CD4-positive, alpha-beta T cell (primary cell): Measurements from ENCODE around the gene CMC1. TPM values are rescaled to one million over a fixed set of nuclear protein-coding genes. Genes with fewer than 3 reads are reported as not detected.
A peak's percentile ranks its signal among the peaks of the same experiment; 100 is the strongest.

ENCODE experiments used
- ATAC-seq: fragments of 200-7000 bp; cut with Tn5 transposase; one replicate; pipeline ENCODE4 v1.10.0; 2022; ENCODE audit warnings: mild to moderate bottlenecking; ENCODE audit not compliant: poor library complexity
- CTCF ChIA-PET: fragments of 350-600 bp; sonication (Branson Sonifier 250); formaldehyde crosslinking; loops from one replicate; lab custom pipeline; 2021; ENCODE audit warnings: antibody characterized with exemption, inconsistent platforms; lab: Charles Lee
- POLR2A ChIA-PET: fragments of 350-600 bp; sonication (Branson Sonifier 250); formaldehyde crosslinking; loops from one replicate; lab custom pipeline; 2021; ENCODE audit warnings: antibody characterized with exemption, inconsistent platforms; lab: Charles Lee
- DNase-seq, 14 experiments: peaks; one replicate each; pipeline ENCODE4 v3.0.0-alpha.2; 2013 to 2020; ENCODE audit warnings: mixed read lengths in 2 of 14
- H3K27ac ChIP-seq, 2 donors: one replicate each; pipeline versions ENCODE4 v1.5.1 to v1.7.0; 2013; ENCODE audit warnings: low read length in 2 of 2, low read depth in 1 of 2, mild to moderate bottlenecking in 1 of 2
- H3K27me3 ChIP-seq, 2 experiments: 1 replicate in 1 of 2; 2 replicates in 1 of 2; pipeline versions ENCODE4 v1.6.1 to v1.7.0; 2013; ENCODE audit warnings: low read length in 2 of 2, control low read depth in 1 of 2, mild to moderate bottlenecking in 1 of 2, moderate library complexity in 1 of 2; ENCODE audit not compliant: insufficient read depth in 2 of 2, control insufficient read depth in 1 of 2
- H3K36me3 ChIP-seq: one replicate; pipeline ENCODE4 v1.6.1; 2013; ENCODE audit warnings: low read length, control low read depth; ENCODE audit not compliant: insufficient read depth
- H3K4me1 ChIP-seq: one replicate; pipeline ENCODE4 v1.6.1; 2013; ENCODE audit warnings: low read length, control low read depth; ENCODE audit not compliant: insufficient read depth
- H3K4me3 ChIP-seq: one replicate; pipeline ENCODE4 v1.5.1; 2013; ENCODE audit warnings: mild to moderate bottlenecking, low read length, moderate library complexity
- H3K9me3 ChIP-seq, 2 experiments: 1 replicate in 1 of 2; 2 replicates in 1 of 2; pipeline versions ENCODE4 v1.6.1 to v1.7.0; 2013; ENCODE audit warnings: low read length in 2 of 2, mild to moderate bottlenecking in 2 of 2, control low read depth in 1 of 2, moderate library complexity in 1 of 2; ENCODE audit not compliant: control insufficient read depth in 1 of 2, insufficient read depth in 1 of 2
- H3K27ac Mint-ChIP-seq: one replicate; pipeline ENCODE4 v1.8.0; 2020; ENCODE audit warnings: mixed read lengths
- H3K27me3 Mint-ChIP-seq: one replicate; pipeline ENCODE4 v1.8.0; 2021; ENCODE audit warnings: mixed read lengths
- H3K36me3 Mint-ChIP-seq: one replicate; pipeline ENCODE4 v1.8.0; 2021; ENCODE audit warnings: low read depth, mixed read lengths
- H3K4me1 Mint-ChIP-seq: one replicate; pipeline ENCODE4 v1.8.0; 2021; ENCODE audit warnings: low read depth, mixed read lengths
- H3K4me3 Mint-ChIP-seq: one replicate; pipeline ENCODE4 v1.8.0; 2020; ENCODE audit warnings: mild to moderate bottlenecking, mixed read lengths
- H3K9me3 Mint-ChIP-seq: one replicate; pipeline ENCODE4 v1.8.0; 2020; ENCODE audit warnings: mixed read lengths
- intact Hi-C, 2 experiments: fragments of 100-400 bp; cut with DNase I in 1 of 2; cut with micrococcal nuclease in 1 of 2; formaldehyde crosslinking; loops; one replicate each; pipeline versions ENCODE4 v1.15.1 to v1.9.0; 2023 to 2025; cut with DNase I, micrococcal nuclease
- total RNA-seq, 174 experiments: library from RNA in 2 of 174; stranded (reverse) in 2 of 174; gene quantifications; one replicate each; pipeline ENCODE4 v1.2.3 and lab custom pipeline; 2021 to 2026
- TF ChIP-seq, protein P1 (sequence below): fragments of 200-600 bp; IDR thresholded peaks from one replicate; pipeline ENCODE4 v1.8.0; 2022; ENCODE audit warnings: antibody characterized with exemption, mild to moderate bottlenecking

Gene CMC1
- total RNA-seq, 2 experiments from 2014 or later: 5.0 to 6.6 TPM

DNA sequence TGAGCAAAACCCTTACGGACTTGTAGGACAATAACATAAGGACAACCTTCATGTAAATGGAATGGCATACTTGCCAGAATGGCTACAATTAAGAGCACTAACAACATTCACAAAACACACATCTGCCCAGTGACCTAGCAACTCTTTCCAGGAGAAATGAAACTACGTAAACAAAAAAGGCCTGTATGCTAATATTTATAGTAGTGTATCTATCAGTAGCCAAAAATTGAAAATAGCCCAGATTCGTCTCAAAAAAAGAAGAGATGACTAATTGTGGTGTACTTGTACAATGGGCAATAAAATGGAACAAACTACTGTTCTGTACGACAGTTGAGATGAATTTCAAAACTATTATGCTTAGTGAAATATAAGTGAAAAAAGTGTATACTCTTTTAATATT lies 38.4 kb downstream of the CMC1 start:
- Mint-ChIP-seq H3K27ac (no peak overlapping the region), H3K9me3 (no peaks in the 10 kb centered on the region), H3K27me3 (no peaks in the 10 kb centered on the region), H3K4me1 (peaks cover 6% of the 10 kb centered on the region), H3K36me3 (peaks cover 21% of the 10 kb centered on the region), H3K4me3 (no peak overlapping the region)
- intact Hi-C loops: no loop called here
- ATAC-seq (no peak), DNase-seq (no peak)
- ChIA-PET POLR2A (no interaction called here), CTCF (interaction anchor here (1.1 kb wide), 1 partner anchor 12 kb away, joined by 3 read pairs; no protein-coding TSS in a partner anchor)
- Histone ChIP-seq H3K27me3 (no peaks in the 10 kb centered on the region), H3K9me3 (no peaks in the 10 kb centered on the region), H3K27ac (no peak overlapping the region), H3K4me3 (no peak overlapping the region), H3K36me3 (peaks cover 5% of the 10 kb centered on the region), H3K4me1 (no peaks in the 10 kb centered on the region)
- TF ChIP-seq, protein P1, sequence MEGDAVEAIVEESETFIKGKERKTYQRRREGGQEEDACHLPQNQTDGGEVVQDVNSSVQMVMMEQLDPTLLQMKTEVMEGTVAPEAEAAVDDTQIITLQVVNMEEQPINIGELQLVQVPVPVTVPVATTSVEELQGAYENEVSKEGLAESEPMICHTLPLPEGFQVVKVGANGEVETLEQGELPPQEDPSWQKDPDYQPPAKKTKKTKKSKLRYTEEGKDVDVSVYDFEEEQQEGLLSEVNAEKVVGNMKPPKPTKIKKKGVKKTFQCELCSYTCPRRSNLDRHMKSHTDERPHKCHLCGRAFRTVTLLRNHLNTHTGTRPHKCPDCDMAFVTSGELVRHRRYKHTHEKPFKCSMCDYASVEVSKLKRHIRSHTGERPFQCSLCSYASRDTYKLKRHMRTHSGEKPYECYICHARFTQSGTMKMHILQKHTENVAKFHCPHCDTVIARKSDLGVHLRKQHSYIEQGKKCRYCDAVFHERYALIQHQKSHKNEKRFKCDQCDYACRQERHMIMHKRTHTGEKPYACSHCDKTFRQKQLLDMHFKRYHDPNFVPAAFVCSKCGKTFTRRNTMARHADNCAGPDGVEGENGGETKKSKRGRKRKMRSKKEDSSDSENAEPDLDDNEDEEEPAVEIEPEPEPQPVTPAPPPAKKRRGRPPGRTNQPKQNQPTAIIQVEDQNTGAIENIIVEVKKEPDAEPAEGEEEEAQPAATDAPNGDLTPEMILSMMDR: no peak

DNA sequence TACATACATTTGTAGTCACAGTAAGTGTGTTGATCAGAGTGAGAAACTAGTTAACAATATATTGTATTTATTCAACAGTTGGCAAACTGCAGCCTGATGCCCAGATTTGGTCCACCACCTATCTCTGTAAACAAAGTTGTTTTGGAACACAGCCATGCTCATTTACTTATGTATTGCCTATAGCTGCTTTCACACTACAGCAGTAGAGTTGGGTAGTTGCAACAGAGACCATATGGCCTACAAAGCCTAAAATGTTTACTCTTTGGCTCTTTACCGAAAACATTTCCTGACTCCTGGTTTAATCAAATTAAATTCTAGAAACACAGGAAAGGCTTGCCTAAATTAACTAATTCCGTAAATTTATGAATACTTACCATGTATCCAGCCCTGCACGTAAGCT lies 39.4 kb downstream of the CMC1 start:
- no peak overlapping the region for H3K4me3 Mint-ChIP-seq
- H3K9me3 ChIP-seq: no peaks in the 10 kb centered on the region
- ChIA-PET CTCF (no interaction called here), POLR2A (no interaction called here)
- TF ChIP-seq, protein P1: no peak
- H3K36me3 Mint-ChIP-seq: peaks cover 11% of the 10 kb centered on the region
- no peak overlapping the region for H3K4me3 ChIP-seq
- H3K27me3 ChIP-seq: no peaks in the 10 kb centered on the region
- intact Hi-C loops: no loop called here
- H3K36me3 ChIP-seq: peaks cover 3% of the 10 kb centered on the region
- no peaks in the 10 kb centered on the region for H3K9me3 Mint-ChIP-seq
- H3K27me3 Mint-ChIP-seq: no peaks in the 10 kb centered on the region
- H3K4me1 Mint-ChIP-seq: peaks cover 14% of the 10 kb centered on the region
- DNase-seq (no peak), ATAC-seq (no peak)
- no peaks in the 10 kb centered on the region for H3K4me1 ChIP-seq
- H3K27ac Mint-ChIP-seq: no peak overlapping the region
- no peak overlapping the region for H3K27ac ChIP-seq

DNA sequence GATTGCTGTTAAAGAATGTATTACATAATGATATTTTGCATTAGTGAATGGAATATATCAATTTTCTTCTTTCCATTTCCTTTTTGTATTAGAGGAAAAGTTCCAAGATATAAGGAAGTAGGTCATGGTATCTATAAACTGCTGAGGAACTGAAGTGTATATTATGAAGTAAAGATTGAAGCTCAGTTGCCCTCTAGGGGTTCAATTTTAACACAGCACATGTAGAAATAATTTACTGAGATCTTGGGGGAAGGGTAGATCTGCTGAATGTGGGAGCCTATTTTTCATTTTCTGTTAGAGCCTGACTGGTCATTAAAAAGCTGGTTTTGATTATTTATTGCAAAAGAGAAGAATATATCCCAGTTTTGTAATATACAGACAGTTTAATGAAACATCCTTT lies 45.2 kb downstream of the CMC1 start:
- Histone ChIP-seq H3K4me1 (no peaks in the 10 kb centered on the region), H3K36me3 (no peaks in the 10 kb centered on the region), H3K4me3 (no peak overlapping the region), H3K27me3 (no peaks in the 10 kb centered on the region), H3K9me3 (no peaks in the 10 kb centered on the region), H3K27ac (no peak overlapping the region)
- H3K4me1 Mint-ChIP-seq: peaks cover 20% of the 10 kb centered on the region
- intact Hi-C loops: loop anchor here in 1 of 2 experiments (1.0 kb wide), 1 partner anchor 574 kb away; no protein-coding TSS in a partner anchor
- no peak overlapping the region for H3K27ac Mint-ChIP-seq
- POLR2A ChIA-PET: interaction anchor here (1.7 to 2.1 kb wide), 2 partner anchors 565 to 574 kb away, joined by 5 to 7 read pairs; partner anchors contain the start of gene EOMES
- H3K4me3 Mint-ChIP-seq: no peak overlapping the region
- CTCF ChIA-PET: interaction anchor here (0.6 to 1.6 kb wide), 2 partner anchors 574 to 606 kb away, joined by 3 to 6 read pairs; no protein-coding TSS in a partner anchor
- H3K27me3 Mint-ChIP-seq: no peaks in the 10 kb centered on the region
- peaks cover 8% of the 10 kb centered on the region for H3K36me3 Mint-ChIP-seq
- H3K9me3 Mint-ChIP-seq: no peaks in the 10 kb centered on the region
- ATAC-seq (peak; percentile 80), DNase-seq (peak in 3 of 14 experiments; percentile 54 to 62 (median 62))
- TF ChIP-seq, protein P1: peak; percentile 71
